ENCODE measurements around the gene PRKCE. TPM values are rescaled to one million over a fixed set of nuclear protein-coding genes. Genes with fewer than 3 reads are reported as not detected.

Gene PRKCE
- total RNA-seq, 1 experiment from 2014 or later, result 1.3 TPM

GRCh38 chr2:45826460-45826859 is 175.0 kb downstream of the PRKCE start:
- Histone ChIP-seq H3K27ac (ENCODE audit: insufficient read length, low read depth, low read length) (no peak overlapping the region), H3K18ac (ENCODE audit: insufficient read length, low read depth, low read length) (no peak overlapping the region), H3K9ac (ENCODE audit: extremely low read depth, insufficient read length, low read length) (no peak overlapping the region), H3K14ac (ENCODE audit: insufficient read depth, low read length) (no peak overlapping the region), H3K79me1 (ENCODE audit: insufficient read depth, low read depth, low read length, poor library complexity, severe bottlenecking) (no peaks in the 10 kb centered on the region), H2AFZ (ENCODE audit: low read length) (no peak overlapping the region), H4K20me1 (ENCODE audit: control insufficient read depth, insufficient read depth, insufficient read length) (no peaks in the 10 kb centered on the region), H3K4me2 (ENCODE audit: insufficient read depth, insufficient read length, low read length) (no peak overlapping the region), H3T11ph (ENCODE audit: low read length) (no peak overlapping the region), H4K5ac (ENCODE audit: insufficient read length, low read depth, low read length) (no peak overlapping the region), H3K56ac (ENCODE audit: insufficient read length, low read depth, low read length) (no peak overlapping the region), H2BK12ac (ENCODE audit: insufficient read length, low read depth, low read length) (no peak overlapping the region), H2BK5ac (ENCODE audit: insufficient read length, low read length) (no peak overlapping the region), H3K4me1 (ENCODE audit: insufficient read depth, low read length) (no peaks in the 10 kb centered on the region), H3K9me3 (ENCODE audit: control insufficient read depth, low read depth, low read length) (no peaks in the 10 kb centered on the region), H2BK20ac (ENCODE audit: low read depth, low read length, poor library complexity, severe bottlenecking) (no peak overlapping the region), H3K27me3 (ENCODE audit: insufficient read depth, low read length) (no peaks in the 10 kb centered on the region), H3K23ac (ENCODE audit: insufficient read length, low read depth, low read length) (no peak overlapping the region), H2AK5ac (ENCODE audit: insufficient read length, low read length) (no peak overlapping the region), H3K4ac (ENCODE audit: low read depth, low read length) (no peak overlapping the region), H2BK120ac (ENCODE audit: low read depth, low read length, poor library complexity, severe bottlenecking) (no peak overlapping the region), H4K8ac (replicated peaks; ENCODE audit: insufficient read length, low read depth, low read length) (no peak overlapping the region), H2BK15ac (ENCODE audit: low read depth, low read length) (no peak overlapping the region), H3K79me2 (ENCODE audit: insufficient read depth, low read length) (no peaks in the 10 kb centered on the region), H4K91ac (ENCODE audit: insufficient read length, low read depth, low read length) (no peak overlapping the region), H3K23me2 (ENCODE audit: insufficient read length, low read depth, low read length, poor library complexity, severe bottlenecking) (no peaks in the 10 kb centered on the region)
- Mint-ChIP-seq H3K27me3 (ENCODE audit: low read depth) (no peaks in the 10 kb centered on the region), H3K9me3 (peaks cover 16 to 20% of the 10 kb centered on the region in 2 experiments), H3K27ac (0 out of 7 replicates have a peak overlapping the region, but pooled peaks of 1 of the 3 experiments have one; percentile 18), H3K4me1 (peaks cover 12 to 18% of the 10 kb centered on the region in 2 experiments), H3K36me3 (ENCODE audit: insufficient read depth in 1 of 3, low read depth in 3 of 3) (peaks cover 4 to 19% (median 5%) of the 10 kb centered on the region in 3 experiments; a peak in 4 of 7 replicates), H3K4me3 (no peak overlapping the region)
- no peak for DNase-seq
- no peak for TF ChIP-seq CTCF (conservative IDR thresholded peaks at IDR 0.05)
- no CpG with 5 or more reads among the region's 6 CpGs for WGBS (ENCODE audit: extremely low coverage, insufficient read length, low lambda C conversion rate)
